Measurements from ENCODE around the gene ALKBH3.

ALKBH3 gene

DNA sequence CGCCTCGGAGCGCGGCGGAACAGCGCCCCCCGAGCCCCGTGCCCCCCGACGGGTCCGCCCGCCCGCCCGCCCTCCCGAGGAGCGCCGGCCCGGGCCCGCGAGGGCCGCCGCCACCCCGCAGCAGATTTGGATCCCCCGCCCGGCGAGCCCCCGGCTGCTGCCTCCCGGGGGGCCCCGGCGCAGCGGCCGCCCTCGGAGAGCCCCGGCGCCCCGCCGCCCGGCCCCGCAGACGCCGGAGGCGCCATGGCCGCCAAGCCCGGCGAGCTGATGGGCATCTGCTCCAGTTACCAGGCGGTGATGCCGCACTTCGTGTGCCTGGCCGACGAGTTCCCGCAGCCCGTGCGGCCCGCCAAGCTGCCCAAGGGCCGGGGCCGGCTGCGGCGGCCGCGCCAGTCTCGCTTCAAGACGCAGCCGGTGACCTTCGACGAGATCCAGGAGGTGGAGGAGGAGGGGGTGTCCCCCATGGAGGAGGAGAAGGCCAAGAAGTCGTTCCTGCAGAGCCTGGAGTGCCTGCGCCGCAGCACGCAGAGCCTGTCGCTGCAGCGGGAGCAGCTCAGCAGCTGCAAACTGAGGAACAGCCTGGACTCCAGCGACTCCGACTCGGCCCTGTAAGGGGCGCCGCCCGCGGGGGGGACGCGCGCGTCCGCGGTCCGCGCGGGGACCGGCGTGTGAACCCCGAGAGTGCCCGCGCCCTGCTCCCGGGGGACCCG, 62.2 kb downstream of the ALKBH3 start:
- no peak for DNase-seq

GRCh38 chr11:43943372-43943930, 62.8 kb downstream of the ALKBH3 start:
- DNase-seq, result no peak

- no peak for DNase-seq
These were observed 63.5 kb downstream of the ALKBH3 start for GRCh38 chr11:43943931-43944751.

DNA sequence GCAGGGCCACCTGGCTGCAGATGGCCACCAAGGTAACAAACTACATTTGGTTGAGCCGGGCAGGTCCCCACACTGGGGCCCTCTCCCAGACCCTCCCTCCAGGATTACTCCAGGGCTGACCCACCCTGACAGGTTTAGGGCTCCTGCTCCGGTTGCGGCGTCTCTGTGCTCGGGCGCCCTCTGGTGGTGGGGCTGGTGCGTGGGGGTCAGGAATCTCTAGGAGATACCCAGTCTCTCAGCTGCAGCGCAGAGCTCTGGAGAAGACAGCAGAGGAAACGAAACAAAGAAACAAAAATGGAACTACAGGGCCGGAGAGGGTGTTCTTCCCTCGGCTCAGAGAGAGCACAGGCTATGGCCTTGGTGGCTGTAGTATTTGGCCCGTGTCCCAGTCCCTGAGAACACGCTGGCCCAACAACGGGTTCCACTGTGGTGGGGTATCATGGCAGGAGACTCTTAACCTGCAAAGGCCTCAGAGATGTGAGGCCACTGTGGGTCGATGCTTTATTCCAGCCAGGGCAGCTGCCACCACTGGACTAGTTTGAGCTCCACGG, 64.2 kb downstream of the ALKBH3 start:
- peak in 3 of 4 experiments; percentile 13 to 61 (median 24) for DNase-seq

DNA sequence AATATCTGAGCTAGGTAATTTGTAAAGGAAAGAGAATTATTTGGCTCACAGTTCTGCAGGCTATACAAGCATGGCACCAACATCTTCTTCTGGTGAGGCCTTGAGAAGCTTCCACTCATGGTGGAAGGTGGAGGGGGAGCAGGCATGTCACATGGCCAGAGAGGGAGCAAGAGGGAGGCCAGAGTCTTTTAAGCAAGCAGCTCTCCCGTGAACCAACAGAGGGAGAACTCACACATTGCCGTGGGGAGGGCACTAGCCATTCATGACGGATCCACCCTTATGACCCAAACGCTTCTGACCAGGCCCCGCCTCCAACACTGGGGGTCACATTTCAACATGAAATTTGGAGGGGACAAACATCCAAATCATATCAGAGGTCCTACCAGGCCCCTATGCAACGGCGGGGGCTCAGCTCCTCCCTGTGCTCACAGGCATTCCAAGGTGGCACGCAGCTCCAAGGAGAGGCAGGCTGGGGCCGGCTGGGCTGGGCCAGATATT, 66.4 kb downstream of the ALKBH3 start:
- no peak for DNase-seq

- DNase-seq, result no peak
These were observed 67.2 kb downstream of the ALKBH3 start for GRCh38 chr11:43947815-43948214.

GRCh38 chr11:43948341-43949225, 68.0 kb downstream of the ALKBH3 start:
- DNase-seq, result no peak

DNA sequence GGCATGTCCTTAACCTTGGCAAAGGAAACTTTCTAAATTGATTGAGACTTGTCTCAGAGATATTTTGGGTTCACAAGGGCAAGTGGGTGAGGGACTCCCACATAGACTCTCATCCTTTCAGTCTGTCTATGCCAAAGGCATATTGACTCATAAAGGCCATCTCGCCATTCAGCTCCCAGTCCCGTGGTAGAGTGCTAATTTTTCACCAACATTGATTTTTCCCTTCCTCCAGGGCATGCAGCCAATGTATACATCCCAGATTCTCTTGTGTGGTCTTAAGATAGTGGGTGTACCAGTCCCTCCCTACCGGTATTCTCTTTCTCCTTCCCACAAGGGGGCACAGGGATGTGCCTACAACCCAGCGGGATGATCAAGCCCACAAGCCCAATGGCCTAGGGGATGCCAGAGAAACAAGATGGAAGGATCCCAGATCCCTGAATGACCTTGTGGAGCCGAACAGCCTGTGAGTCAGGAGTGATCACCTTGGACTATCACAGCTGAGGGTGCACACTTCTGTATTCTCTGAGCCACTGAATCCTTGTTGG, 69.8 kb downstream of the ALKBH3 start:
- no peak for DNase-seq

GRCh38 chr11:43951231-43951630, 70.6 kb downstream of the ALKBH3 start:
- DNase-seq, result no peak

GRCh38 chr11:43952020-43952400, 71.4 kb downstream of the ALKBH3 start:
- DNase-seq, result no peak

- DNase-seq, result no peak
These were observed 72.0 kb downstream of the ALKBH3 start for GRCh38 chr11:43952401-43953342.

GRCh38 chr11:43953521-43953920, 72.9 kb downstream of the ALKBH3 start:
- no peak for DNase-seq

- no peak for DNase-seq
These were observed 73.6 kb downstream of the ALKBH3 start for GRCh38 chr11:43954241-43954640.

DNA sequence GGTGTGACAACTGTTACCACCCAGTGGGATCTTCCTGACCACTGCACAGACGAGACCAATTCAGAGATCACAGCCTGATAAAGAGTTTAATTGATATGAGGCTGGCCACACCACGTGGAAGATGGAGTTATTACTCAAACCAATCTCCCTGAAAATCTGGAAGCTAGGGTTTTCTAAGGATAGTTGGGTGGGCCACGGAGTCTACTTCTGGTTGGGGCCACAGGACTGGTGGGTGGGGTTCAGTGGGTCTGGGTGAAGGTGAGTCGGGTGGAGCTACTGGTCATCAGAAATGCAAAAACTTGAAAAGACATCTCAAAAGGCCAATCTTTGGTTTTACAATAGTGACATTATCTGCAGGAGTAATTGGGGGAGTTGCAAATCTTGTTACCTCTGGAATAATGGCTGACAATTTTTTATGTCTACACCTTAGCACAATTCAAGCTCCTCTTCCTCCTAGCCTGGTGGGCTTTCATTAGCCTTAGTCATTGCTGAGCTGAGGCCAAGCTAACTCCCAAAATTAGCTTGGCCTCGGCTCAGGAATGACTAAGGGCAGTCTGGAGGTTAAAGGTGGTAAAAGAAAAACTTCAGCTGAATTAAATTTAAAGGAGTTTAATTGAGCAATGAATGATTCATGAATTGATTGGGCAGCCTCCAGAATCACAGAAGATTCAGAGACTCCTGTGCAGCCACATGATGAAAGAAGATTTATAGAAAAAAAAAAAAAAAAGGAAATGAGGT, 74.9 kb downstream of the ALKBH3 start:
- no peak for DNase-seq

GRCh38 chr11:43957571-43957970, 76.9 kb downstream of the ALKBH3 start:
- no peak for DNase-seq

DNA sequence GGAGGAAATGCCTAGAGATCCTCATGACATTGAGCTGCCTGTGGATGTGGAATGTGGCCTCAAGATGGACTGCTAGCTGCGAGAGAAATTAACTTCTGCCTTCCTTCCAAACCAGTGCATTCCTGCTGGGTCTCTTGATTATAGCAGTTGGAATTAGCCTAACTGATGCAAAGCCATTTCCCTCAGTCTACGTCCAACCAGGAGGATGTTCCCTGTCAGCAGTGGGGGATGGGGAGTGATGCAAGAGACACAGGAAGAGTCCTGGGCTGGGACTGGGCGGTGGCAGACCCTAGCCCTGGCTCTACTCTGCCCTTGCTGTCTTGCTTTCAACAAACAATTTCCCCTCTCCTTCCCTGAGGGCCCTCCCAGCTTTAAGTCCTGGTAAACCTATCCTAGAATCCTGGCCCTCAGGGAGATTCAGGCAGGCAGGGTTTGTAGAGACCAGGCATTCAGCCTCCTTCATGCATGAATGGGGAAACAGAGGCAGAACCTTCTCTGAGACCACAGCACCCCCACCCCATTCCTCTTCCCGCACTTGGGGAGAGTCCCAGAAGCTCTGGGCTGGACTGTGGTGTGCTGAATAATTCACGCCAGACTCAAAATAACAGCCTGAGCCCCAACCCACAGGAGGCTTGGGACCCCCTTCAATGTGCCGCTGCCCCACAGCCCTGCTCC, 78.8 kb downstream of the ALKBH3 start:
- DNase-seq, result no peak

- no peak for DNase-seq
These were observed 82.0 kb downstream of the ALKBH3 start for GRCh38 chr11:43962383-43963278.

GRCh38 chr11:43963279-43963620, 82.6 kb downstream of the ALKBH3 start:
- no peak for DNase-seq

- no peak for DNase-seq
These were observed 87.0 kb downstream of the ALKBH3 start for GRCh38 chr11:43967661-43968060.

Data from activated CD4-positive, CD25-positive, alpha-beta regulatory T cell (primary cell).